Testis (tissue), 2 donors: ENCODE measurements around the gene HYPK.

Source experiments
- CTCF ChIP-seq, 3 experiments: fragments of 450-650 bp in 2 of 3; fragments of 200-600 bp in 1 of 3; sonication (generic) in 1 of 3; IDR thresholded peaks; one replicate each; pipeline ENCODE4 v1.5.1; 2016 to 2019; ENCODE audit warnings: antibody characterized with exemption in 3 of 3, mild to moderate bottlenecking in 2 of 3, moderate library complexity in 1 of 3
- POLR2A ChIP-seq: fragments of 450-650 bp; IDR thresholded peaks from one replicate; pipeline ENCODE4 v1.6.1; 2017; ENCODE audit warnings: antibody characterized with exemption, mild to moderate bottlenecking, moderate library complexity

- TF ChIP-seq POLR2A (peak; percentile 28), CTCF (IDR thresholded peaks at IDR 0.05) (peak in 1 of 3 experiments; percentile 5)
These were observed at the start of gene HYPK for GRCh38 chr15:43800286-43801141.
